Erythroblast (primary cell): Measurements from ENCODE around the gene SRSF10.

Source experiments
- DNase-seq, 2 experiments: peaks; one replicate each; lab custom pipeline; 2025; lab: John Stamatoyannopoulos, UW
- GATA1 ChIP-seq: IDR thresholded peaks from 2 replicates; pipeline ENCODE4 v1.6.1; 2011; ENCODE audit warnings: low read depth, mild to moderate bottlenecking, control low read depth, low read length, moderate library complexity
- POLR2A ChIP-seq: IDR thresholded peaks from 2 replicates; pipeline ENCODE4 v1.6.1; 2011; ENCODE audit warnings: mild to moderate bottlenecking, low read length

The SRSF10 gene

DNA sequence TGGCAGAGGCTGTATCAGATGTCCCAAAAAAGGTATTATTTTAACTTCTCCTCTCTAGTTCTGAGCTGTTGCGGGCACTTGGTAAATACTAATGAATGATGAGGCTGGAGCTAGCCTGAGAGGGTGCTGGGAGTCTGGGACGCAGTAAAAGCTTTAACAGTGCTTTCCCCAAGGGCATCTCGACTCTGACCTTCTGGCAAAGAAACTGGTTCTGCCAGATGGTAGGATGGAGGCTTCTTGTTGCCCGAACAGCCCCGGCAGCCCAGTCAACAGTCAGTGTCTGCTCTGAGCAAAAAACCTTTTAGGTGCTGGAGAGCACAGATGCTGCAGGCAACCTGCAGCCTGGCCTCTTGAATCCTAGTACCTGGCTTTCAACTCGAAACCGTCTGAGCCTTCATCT, 23.0 kb downstream of the SRSF10 start:
- TF ChIP-seq POLR2A, result no peak
- DNase-seq, result no peak

DNA sequence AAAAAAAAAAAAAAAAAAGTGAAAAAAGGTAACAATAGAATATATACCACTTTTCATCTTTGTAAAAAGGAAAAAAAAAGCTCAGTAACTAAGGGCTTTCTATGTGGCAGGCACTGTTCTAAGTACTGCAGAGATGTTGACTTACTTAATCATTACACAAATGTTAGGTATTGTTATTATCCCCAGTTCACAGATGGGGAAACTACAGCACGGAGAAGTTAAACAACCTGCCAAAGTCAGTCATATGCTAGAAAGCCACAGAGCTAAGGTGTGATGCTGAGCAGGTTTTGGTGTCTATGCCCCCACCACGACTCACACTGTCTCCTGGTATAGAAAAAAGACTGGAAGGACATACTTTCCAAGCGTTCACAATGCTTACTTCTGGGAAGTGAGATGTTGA, 27.1 kb downstream of the SRSF10 start:
- no peak for TF ChIP-seq POLR2A
- no peak for TF ChIP-seq GATA1
- DNase-seq, result no peak

DNA sequence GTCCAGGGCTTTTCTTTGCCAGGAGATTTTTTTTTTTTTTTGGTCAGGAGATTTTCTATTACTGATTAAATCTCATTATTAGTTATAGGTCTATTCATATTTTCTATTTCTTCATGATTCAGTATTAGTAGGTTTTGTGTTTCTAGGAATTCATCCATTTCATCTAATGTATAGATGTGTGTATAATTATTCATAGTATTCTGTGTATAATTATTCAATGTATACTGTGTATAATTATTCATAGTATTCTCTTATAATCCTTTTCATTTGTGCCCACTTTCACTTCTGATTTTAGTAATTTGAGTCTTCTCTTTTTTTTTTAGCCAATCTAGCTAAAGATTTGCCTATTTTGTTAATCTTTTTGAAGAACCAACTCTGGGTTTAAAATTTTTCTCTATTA, 32.8 kb downstream of the SRSF10 start:
- no peak for TF ChIP-seq POLR2A
- no peak for TF ChIP-seq GATA1
- no peak for DNase-seq

DNA sequence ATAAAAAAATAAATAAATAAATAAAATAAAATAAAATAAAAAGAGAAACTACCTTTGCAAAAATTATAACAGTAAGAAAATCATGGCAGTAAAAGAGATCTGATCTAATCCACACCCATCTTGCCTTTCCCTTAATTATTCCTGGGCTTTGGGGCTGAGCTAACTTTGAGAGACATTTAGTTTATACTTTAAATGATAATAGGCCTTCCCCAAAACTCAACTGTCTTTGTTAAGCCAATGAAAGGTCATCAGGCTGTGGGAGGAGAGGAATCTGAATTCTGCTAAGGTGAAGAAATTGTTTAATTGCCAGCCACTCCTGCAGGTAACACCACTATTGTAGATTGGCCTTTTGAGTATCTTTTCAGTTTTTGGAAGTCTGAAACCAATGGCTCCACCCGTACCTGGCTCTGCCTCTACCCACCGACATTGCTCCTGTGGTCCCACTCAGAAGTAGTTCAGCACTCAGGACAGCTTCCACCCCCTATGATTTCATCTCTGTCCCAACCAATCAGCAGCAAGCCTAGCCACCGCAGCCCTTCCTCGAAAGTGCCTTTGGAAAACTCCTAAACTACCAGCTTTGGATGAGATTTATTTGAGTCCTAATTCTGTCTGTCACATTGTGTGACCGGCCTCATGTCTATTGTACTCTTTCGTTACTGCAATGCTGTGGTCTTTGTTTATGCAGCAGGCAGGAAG, 43.5 kb downstream of the SRSF10 start:
- TF ChIP-seq GATA1 (no peak), POLR2A (no peak)
- DNase-seq, result no peak

DNA sequence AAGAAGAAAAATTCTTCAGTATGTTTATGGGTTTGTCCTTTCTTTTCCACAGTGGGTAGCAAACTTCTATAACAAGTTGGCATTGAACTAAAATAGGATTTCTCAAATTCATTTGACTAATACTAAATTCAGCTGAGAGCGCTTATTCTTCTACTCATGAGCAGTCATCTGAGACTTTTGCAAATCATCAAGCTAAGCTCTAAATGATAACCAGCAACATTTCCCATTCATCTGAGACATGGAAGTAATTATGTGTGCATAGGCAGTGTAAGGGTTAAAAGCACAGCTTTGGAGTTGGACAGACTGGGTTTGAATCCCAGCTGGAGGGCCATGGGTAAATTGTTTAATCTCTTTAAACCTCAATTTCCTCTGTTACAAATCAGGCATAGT, 48.6 kb downstream of the SRSF10 start:
- no peak for TF ChIP-seq GATA1
- no peak for TF ChIP-seq POLR2A
- DNase-seq, result no peak

DNA sequence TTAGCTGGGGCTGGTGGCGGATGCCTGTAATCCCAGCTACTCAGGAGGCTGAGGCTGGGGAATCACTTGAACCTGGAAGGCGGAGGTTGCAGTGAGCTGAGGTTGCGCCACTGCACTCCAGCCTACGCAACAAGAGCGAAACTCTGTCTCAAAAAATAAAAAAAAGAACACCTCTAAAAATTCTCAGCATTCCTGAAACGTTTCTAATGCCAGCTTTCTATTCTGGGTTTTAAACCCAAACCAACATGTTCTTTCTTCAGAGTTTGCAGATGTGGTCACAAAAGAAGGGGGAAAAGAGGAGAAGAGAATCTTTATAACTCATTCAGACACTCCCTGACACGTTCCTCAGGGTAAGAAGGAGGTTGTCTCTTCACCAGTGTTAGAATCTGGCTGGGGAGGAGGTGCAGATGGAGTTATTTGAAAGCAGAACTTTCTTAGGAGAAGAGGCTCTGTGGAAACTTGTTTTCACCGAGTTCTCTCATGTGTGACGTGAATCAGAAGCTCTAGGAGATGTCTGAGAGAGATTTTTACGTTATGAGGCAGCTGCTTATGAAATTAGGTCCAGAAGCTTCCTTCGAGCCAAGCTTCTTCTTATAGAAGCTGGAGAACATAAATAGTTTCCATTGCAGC, 49.2 kb downstream of the SRSF10 start:
- no peak for DNase-seq
- TF ChIP-seq POLR2A, result no peak
- no peak for TF ChIP-seq GATA1

DNA sequence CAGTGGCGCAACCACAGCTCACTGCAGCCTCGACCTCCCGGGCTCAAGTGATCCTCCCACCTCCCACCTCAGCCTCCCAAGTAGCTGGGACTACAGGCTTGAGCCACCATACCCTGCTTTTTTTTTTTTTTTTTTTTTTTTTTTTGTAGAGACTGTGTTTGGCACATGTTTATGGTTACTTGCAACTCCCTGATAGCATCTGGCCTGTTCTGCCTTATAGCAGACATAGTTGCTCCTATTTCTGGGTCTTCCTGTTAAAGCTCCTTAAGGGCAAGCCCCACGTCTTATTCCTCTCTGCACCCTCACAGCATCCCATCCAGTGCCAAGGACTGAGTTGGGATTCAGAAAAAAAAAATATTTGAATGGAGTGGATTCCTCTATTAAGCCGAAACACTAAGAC, 49.9 kb downstream of the SRSF10 start:
- no peak for TF ChIP-seq GATA1
- DNase-seq, result no peak

DNA sequence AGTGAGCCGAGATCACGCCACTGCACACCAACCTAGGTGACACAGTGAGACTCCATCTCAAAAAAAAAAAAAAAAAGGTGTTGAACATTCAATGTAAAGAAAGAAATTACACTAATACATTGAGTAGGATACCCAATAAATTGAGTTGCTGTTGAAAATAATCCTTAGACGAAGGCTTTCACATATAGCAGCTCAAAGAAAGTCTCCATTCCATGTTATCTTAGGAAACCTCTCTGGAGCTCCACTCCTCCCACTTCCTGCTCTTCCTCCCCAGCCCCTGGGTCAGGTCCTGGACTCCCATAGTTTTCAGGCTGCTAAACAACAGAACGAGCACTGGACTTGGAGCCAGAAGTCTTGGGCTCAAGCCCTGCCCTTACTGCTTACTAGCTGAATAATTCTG, 51.3 kb downstream of the SRSF10 start:
- TF ChIP-seq GATA1 (no peak), POLR2A (no peak)

DNA sequence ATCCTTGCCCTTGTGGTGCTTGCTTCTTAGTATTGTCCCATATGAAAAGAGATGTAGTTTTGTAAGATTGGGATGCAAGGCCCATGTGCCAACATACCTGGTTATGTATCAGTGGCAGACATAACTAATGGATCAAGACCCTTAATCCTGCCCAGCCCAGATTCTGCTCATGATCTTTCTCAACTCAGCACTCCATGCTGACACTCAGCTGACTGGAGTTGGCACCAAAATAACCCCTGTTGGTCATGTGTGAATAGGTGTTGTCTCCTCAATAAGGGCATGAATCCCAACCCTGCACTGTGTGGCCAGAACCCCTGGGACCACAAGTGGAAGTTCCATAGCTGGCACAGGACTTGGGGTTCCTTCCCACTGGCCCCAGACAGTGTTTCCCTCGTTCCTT, 53.0 kb downstream of the SRSF10 start:
- TF ChIP-seq GATA1 (no peak), POLR2A (no peak)
- DNase-seq, result no peak

More for the DNA sequence above, 51.3 kb downstream of the SRSF10 start:
- DNase-seq, result no peak

DNA sequence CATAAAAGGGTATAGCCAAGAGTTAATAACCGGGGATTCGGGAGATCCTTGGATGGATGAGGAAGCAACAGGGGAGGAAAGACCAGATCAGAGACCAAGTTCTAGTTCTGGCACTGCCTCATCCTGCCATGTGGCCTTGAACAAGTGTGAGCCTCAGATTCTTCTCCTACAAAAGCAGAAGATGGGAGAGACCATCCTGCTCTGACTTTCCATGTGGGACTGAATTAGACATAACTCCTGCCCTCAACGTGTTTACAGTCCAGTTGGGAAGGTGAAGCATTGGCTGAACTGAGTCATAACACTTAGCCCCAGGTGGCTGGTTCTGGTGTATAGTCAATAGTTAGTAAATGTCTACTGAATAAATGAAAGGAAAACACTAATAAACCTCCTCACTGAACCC, 54.8 kb downstream of the SRSF10 start:
- TF ChIP-seq GATA1 (no peak), POLR2A (no peak)

DNA sequence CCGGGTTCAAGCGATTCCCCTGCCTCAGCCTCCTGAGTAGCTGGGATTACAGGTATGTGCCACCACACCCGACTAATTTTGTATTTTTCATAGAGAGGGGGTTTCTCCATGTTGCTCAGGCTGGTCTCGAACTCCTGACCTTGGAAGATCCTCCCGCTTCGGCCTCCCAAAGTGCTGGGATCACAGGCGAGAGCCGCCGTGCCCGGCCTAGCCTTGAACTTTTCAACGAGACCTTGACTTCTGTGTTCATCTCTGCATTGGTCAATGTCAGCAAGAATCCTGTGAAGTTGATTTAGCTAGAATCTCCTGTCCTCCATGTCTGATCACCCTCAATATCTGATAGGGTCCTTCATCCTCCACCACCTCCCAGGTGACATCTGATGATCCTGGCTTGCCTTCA, 55.5 kb downstream of the SRSF10 start:
- no peak for DNase-seq
- TF ChIP-seq GATA1 (no peak), POLR2A (no peak)

More for the DNA sequence above, 54.8 kb downstream of the SRSF10 start:
- DNase-seq, result no peak

DNA sequence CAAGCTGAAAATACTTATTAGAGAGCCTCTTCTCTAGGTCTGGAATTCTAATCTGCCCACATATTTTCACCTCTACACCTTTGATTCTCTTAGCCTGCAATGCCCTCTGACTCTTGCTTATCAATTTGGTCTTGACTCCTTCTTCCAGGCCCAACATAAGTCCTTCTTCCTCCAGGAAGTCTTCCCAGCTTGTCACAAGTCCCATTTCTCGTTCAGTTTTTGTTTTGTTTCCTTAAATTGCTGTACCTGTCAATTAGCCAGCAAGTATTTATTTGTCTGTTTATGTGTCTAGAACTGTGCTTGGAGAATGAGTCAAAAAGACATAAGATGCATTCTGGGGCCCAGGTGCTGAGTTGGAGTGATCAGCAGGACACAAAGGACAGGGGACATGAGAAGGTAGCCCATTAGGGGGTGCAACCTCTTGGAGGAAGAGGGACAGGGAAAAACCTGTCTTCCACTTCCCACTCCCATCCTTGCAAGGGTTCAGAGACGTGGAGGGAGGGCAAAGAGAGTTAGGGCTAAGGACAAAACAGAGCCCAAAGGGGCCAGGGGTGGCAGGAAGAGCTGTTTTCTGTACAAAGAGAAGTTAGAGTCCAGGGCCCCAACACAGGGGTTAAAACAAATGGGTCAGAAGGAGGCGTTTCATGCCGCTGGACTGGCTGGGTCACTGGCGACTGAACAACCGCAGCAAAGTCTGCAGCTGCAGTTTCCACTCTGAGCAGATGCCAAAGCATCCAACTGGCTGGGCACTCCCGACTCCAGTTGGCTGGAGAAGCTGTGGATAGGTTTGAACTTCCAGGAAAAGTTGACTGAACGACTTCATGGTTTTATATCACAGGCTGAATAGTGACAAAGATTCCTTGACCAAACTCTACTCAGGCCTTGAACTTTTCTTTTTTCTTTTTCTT, 56.3 kb downstream of the SRSF10 start:
- no peak for DNase-seq
- TF ChIP-seq POLR2A, result no peak
- TF ChIP-seq GATA1, result no peak

DNA sequence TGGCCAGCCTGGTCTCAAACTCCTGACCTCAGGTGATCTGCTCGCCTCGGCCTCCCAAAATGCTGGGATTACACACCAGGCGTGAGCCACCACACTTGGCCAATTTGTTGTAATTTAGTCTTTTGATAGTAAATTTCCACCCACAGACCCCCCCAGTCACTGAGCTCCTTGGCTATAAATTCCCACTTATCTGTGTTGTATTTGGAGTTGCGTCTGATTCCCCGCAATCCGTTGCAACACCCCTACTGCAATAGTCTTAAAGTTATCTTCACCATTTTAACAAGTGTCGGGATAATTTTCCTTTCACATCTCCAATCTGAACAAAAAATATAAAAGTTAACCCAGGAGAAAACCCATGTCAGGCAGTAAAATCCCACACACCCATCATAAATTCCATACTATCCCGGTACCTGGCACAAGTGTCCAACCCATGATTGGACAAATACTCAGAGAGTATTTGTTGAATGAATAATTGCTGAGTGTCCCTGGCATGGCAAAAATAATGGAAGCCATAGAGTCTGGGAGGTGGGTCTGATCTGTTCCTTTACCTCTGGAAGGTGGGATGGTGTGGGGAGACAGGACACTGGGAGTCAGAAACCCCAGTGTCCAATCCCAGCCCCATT, 57.7 kb downstream of the SRSF10 start:
- TF ChIP-seq POLR2A, result no peak
- no peak for TF ChIP-seq GATA1
- no peak for DNase-seq
